Measurements from ENCODE around the gene ZSCAN5B.

ZSCAN5B gene

DNA sequence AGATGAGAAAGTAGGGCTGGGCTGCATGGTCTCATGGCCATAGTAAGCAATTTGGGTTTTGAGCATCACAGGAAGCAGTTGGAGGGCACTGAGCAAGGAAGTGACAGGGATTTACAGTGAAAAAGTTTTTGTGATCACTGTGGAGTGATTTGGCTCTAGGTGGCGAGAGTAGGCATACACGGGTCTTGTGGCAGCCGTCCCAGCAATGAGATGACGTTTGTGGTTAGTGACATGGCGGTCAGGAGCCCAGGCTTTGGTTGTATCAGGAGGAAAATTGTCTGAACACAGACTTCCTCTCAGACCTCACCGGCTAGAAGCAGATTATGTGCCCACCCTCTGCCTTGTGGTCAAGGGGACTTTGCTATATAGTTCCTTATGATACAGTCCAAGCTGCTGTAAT lies 53.2 kb downstream of the ZSCAN5B start:
- no peak for DNase-seq

DNA sequence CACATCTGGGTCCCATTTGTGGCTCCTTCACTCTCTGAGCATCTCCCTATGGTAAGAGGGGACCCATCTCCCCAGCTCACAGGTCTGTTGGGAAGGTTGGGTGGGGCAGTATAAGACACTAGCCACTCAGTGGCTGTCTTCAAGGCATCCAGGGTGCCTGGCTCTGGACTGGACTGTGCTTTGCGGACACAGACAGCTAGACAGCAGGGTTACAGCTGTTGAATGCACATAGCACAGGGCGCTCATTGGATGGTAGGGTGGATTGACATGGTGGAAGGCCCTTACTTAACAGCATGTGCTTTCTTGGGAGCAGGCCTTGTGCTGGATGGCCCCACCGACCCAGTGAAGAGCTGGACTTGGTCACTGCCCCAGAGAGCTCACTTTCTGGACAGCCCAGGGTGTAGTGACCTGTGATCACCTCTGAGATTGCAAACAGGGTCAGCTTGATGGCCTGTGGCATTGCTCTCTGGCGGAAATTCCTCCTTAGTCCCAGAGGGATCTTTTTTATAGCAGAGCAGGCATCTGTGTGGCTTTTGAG lies 54.6 kb downstream of the ZSCAN5B start:
- DNase-seq: no peak

DNA sequence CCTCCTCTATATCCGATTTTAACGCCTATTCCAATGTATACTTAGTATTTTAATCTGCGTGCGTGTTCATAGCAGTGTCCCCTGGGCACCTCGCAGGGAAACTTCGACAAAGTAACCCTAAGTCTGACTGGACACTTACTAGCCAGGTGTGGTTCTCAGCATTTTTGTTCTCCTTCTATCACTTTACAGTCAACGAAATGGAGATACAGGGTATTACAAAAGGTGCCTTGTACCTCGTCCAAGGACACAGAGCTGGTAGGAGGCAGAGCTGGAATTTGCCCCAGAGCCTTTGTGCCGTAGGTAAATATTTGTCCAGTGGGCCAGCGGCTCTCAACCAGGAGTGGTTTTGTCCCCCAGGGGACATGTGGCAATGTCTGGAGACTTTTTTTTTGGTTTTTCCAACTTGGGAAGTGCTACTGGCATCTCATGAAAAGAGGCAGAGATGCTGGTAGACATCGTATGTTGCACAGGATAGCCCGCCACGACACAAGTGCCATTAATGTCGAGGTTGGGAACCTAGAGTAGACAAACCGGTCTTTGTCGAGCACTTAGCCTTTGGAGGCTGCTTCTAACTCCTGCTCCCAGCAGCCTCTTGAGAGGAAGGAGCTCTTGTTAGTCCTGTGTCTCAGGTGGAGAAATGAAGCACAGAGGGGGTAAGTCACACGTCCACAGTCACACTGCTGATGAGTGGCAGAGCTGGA lies 55.3 kb downstream of the ZSCAN5B start:
- peak; percentile 55 to 69 for DNase-seq

DNA sequence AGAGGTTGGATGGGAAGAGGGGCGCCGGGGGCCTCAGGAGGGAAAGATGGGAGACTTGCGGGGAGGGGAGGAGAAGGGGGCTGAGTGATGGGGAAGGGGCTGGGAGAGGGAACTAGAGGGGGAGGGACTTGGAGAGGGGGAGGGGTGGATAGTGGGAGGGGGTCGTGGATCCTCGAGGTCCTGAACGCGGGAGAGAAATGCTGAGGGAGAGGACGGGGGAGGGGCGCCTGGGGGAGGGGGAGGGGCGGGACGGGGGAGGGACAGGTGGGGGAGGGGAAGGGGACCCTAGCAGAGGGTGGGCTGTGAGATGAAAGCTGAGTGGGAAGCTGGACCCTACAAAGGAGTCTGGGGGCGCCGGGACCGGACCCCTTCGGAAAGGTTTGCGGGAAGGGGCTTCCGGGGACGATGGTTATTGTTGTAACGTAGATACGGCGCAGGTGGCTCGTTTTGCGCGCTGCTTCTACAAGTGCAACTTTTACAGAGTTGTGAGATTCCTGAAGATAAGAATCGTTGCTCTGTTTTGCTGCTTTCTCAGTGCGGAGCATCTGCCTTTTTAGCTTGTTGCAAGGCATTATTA lies 56.1 kb downstream of the ZSCAN5B start:
- peak; percentile 17 to 59 for DNase-seq

DNA sequence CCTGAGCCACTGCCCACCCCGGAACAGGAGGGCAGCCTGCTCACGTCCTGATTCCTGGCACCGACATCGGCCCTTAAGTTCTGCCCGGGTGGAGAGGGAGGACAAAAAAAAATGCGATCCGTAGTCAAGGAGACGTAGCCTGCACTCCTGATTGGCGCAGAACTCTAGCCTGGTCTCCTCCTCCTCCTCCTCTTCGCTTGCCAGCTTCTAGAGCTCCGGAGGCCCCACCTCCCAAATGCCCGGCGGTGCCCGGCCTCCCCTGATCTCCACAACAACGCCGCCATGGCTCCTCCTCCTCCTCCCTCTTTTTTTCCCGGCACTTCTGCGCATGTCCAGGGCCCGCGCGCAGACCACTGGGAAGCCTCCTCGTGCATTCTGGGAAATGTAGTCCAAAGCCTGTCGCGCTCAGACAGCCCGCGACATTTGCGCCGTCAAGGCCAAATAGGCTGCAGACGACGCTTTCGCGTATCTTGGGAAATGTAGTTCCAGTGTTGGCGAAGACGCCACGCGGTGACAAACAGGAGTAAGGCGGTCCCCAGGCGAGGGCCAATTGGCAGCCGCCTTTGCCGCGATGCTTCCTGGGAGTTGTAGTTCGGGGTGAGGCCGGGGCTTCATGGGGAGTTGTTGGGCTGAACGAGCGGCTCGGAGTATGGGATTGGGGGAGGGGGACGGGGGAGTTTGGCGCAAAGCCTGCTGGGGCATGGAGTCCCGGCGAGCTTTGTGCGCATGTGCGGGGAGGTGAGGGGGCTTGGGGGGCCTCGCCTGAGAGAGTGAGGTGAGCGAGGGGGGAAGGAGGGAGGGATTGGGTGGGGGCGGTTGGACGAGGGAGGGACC lies 56.8 kb downstream of the ZSCAN5B start, which contains the start of gene ZNF444:
Gene ZNF444 (plus strand): TSS at position 705 of the 834 bp plus-strand sequence. CDS start 5,625 bp downstream, outside the sequence.
- peak; percentile 99 to 100 for DNase-seq

DNA sequence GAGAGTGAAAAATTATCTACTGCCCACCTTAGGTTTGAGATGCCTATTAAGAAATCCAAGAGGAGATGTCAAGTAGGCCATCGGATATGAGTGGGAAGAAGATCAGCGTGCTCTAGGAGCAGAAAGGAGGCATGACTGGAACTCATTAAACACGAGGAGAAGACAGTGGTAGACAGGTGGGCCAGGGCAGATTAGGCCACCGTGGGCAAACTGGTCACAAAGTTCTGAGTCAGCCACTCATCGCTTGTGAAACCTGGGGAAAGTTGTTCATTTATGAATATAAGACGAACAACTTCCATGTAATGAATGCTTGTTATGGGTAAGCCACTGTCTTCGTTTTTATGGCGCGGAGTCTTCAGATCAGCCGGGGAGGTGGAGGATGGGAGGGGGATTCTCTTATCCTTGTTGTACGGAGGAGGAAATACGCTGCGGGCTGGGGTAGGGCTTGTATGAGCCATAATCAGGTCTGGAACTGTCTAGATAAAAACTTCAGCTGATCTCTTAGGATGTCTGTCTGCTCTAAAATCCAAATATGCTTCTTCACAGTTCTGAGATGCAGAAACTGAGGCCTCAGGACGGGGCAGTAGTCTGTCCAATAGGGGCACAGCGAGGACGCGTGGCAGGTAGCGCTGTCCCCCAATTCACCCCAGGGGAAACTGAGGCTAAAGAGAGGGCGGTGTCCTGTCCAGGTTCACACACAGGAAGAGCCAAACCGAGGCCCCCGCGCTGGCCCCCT lies 57.6 kb downstream of the ZSCAN5B start:
- peak in 1 of 2 experiments; percentile 56 for DNase-seq

Measured in NCI-H526 (cell line).